Mucosa of gallbladder (tissue), 1 donor: ENCODE data around the gene C12orf56. TPM values are rescaled to one million over a fixed set of nuclear protein-coding genes. Genes with fewer than 3 reads are reported as not detected.

Experiments
- DNase-seq: peaks from one replicate; pipeline ENCODE4 v3.0.0-alpha.2; 2020; ENCODE audit warnings: low spot score
- total RNA-seq: library from RNA; stranded (reverse); gene quantifications from one replicate; pipeline ENCODE4 v1.2.1, GENCODE V29; 2021
- donor health status: DM: no; HTN: no; CAD: no.

C12orf56 gene, protein sequence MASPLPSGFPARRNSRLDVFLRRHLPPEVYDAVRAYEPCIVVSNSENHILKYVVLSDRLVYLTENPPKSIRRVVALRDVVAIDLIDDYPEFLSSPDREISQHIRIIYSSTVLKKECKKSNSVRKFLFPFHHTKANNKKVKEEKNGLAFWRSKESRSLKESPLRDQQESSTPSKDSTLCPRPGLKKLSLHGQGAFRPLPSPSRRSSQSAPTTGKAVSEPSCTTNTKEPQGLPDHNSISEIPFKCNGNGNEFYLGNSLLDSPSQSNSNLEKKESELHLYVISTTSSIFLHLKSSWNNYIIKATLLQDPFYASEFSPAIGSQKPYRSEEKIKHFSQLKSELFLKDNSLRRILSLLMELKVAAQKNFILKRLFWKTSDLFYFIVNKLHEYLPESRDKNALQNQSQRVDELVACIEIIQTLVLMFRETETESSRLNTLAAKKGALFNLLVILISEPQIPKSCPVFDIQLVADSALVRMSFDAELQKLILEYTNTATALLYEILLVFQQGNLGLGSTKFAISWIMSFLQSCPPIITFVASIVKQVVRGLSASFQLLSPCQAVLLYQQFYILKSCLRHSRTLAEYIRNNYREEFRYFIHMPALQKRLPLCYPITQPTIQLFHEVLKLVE
- 0.52 TPM for total RNA-seq

- no peak for DNase-seq
Measured at GRCh38 chr12:64390275-64390851, at the start of gene C12orf56. Gene C12orf56, minus strand, starts transcription at chr12:64390758. Its CDS starts 193 bp downstream, at chr12:64390565.

GRCh38 chr12:64440100-64440499 is 49.5 kb upstream of the C12orf56 start:
- DNase-seq, result no peak

DNA sequence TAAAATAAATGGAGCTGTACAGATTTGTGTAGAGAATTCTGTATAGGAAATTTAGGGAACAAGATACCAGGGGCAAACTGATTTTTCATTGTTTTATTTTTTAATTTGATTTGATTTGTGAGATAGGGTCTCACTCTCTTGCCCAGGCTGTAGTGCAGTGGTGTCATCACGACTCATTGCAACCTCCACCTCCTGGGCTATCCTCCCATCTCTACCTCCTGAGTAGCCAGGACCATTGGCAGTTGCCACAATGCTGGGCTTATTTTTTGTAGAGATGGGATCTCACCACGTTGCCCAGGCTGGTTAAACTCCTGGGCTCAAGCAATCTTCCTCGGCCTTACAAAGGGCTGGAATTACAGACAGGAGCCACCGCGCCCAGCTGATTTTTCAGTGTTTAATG is 43.4 kb upstream of the C12orf56 start:
- no peak for DNase-seq

DNA sequence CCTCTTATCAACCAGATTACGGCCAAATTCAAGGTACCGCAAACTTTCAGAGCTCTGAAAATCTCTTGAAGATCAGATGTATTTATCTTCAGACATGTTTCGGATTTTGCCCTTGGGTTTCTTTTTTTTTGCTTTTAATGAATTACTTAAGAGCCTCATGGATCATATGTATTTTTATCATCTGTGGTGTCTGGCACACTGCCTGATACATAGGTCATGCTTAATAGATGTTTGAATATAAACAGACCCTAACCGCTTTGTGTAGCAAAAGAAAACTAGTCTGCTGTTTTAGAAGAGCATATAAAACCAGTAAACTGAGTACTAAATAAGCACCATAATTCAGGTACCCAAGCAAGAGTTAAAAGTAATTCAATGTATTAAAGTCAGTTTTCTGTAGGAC is 41.2 kb upstream of the C12orf56 start:
- no peak for DNase-seq

DNA sequence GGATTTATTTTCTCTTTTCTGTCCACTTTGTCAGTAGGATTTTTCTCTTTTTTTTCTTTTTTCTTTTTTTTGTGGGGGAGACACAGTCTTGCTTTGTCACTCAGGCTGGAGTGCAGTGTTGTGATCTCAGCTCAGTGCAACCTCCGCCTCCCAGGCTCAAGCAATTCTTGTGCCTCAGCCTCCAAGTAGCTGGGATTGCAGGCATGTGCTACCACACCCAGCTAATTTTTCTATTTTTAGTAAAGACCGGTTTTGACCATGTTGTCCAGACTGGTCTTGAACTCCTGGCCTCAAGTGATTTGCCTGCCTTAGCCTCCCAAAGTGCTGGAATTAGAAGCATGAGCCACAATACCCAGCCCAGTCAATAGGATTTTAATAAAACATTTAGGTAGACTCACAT is 40.3 kb upstream of the C12orf56 start:
- no peak for DNase-seq

DNA sequence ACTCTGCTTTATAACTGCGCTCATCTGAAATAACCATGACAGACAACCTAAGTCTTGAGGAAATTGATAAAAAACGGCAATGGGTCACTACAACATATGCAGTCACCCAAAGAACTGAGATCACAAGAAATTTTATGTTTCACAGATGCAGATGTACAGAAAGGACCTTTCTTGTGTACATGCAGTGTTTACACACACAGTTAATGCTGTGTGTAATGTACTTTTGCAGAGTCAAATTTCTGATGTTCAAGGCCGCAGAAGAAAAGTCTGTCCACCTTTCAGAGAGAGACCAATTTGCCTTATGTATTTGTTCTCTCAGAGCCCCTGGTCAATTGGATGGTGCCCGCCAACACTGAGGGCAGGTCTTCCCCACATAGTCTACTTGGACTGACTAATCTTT is 38.4 kb upstream of the C12orf56 start:
- no peak for DNase-seq

DNA sequence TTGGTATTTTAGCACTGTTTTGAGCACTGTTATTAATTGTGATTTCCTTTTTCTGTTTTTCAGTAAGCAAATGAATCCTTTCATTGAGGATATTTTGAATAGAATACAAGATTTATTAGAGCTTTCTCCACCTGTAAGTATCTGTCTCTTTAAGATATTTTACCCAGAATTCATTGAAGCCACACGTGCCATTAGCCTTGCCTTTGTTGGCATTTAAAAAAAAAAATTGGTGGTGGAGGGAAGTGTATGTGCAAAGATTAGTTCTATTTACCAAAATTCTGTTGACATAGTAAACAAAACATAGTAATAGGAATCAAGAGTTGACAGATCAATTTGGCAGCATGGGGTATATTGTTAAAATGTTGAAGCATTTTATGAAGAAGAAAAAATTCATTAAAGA is 37.4 kb upstream of the C12orf56 start:
- DNase-seq, result no peak

GRCh38 chr12:64419696-64420095 is 29.1 kb upstream of the C12orf56 start:
- no peak for DNase-seq

DNA sequence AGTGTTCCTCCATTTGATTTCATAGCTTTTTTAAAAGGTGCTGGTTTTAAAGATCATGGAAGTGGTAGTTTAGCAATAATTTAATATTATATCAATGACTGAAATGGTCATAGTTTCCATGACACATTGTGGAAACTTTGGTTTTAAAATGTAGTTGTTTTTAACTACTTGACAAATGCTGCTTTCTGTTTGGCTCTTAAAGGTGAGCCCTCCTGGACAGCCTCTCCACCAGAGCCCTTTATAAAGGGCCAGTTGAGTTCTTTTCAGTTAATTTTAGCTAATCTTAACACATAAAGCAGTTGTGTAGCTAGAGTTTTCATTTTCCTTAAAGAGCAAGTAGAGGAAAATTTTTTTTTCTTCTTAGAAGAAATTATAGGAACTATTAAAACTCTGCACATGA is 27.7 kb upstream of the C12orf56 start:
- no peak for DNase-seq

DNA sequence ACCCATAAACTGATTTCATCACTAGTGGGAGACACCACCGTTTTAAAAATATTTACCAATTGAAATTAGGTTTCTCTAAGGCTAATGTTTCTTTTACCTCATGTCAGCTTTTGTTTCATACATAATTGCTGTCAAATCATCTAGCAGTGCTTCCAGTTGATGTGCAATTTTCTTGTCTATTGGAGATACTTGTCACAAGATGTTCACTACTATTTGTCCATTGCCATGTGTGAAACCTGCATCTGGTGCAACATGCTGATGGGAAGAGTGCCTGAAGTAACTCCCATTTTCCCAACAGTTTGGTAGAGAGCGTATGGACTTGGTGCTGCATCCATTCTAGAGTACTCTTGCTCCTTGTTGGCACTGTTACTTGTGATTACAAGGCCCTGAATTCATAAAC is 23.3 kb upstream of the C12orf56 start:
- no peak for DNase-seq

- no peak for DNase-seq
Measured at GRCh38 chr12:64412459-64412858, 21.9 kb upstream of the C12orf56 start.

GRCh38 chr12:64411427-64411826 is 20.9 kb upstream of the C12orf56 start:
- no peak for DNase-seq

DNA sequence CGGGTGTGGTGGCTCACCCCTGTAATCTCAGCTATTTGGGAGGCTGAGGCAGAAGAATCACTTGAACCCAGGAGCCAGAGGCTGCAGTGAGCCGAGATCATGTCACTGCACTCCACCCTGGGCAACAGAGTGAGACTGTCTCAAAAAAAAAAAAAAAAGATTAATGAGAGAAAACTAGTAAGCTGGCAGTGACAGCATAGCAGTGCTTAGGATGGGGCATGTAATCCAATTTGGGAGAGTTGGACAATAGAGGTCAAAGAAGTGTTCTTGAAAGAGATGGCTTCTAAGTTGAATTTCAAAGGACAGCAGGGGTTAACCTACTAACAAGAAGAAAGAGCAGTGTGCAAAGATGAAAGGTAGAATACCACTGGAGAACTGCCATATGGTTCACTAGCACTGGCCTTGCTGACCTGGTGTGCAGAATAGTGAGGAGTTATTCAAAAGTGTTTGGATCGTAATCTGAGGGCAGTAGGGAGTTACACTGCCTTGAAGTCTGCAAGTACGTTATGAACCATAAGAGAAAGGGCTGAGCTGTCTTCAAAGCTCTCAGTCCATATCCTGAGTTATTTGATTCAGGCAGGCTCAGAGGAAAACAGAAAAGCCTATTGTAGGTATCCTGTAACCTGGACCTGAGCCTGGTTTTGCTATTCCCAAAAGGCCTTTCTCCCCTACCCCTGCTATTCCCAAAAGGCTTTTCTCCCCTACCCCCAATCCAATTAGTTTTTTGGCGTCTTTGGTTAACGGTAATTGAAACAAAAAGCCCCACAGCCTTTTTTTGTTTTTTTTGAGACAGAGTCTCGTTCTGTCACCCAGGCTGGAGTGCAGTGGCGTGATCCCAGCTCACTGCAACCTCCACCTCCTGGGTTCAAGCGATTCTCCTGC is 17.0 kb upstream of the C12orf56 start:
- no peak for DNase-seq

- peak; percentile 31 for DNase-seq
Measured at GRCh38 chr12:64404470-64405256, 14.1 kb upstream of the C12orf56 start.

DNA sequence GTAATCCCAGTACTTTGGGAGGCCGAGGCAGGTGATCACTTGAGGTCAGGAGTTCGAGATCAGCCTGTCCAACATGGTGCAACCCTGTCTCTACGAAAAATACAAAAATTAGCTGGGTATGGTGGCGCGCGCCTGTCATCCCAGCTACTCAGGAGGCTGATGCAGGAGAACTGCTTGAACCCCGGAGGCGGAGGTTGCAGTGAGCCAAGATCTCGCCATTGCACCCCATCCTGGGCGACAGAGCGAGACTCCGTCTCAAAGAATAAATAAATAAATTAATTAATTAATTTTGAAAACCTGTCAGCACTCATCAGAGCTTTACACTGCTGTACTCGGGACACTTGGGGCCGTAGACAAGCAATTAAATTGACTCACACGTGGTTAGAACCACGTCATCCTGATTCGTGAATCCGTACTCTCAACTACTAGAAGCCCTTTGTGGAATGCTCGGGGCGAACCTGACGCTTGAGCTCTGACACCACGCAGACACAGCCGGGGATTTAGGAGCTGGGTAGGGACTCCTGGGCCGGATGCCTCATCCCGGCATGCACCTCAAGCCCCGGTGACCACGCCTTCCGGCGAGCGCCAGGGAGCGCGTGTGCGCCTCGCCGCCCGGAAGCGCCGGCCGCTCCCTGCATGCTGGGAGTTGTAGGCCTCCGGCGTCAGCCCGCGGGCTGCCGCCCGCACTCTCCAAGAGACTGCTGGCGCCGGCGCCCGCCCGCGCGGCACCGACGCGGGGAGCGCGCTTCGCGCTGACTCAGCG is 13.3 kb upstream of the C12orf56 start, which contains the start of gene XPOT:
XPOT (plus strand) TSS at position 686 of the 763 bp plus-strand sequence. CDS start 5,644 bp downstream, outside the sequence.
- DNase-seq, result peak; percentile 94

DNA sequence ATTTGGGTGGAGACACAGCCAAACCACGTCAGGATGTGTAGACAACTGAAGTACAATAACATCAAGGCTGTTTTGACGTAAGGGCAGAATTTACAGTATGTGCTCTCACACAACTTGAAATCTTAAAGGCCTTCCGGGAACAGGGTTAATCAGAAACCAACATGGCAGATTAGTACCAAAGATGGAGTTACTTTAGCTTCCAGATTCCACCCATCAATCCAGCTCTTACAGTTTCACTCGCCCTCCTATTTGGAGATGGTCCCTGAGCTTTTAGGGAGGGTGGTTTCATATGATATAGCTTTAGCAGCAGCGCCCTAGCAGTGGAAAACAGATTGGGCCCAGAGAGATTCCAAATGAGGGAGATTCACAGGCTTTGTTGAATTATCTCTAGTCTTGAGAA is 11.6 kb upstream of the C12orf56 start:
- DNase-seq, result no peak

DNA sequence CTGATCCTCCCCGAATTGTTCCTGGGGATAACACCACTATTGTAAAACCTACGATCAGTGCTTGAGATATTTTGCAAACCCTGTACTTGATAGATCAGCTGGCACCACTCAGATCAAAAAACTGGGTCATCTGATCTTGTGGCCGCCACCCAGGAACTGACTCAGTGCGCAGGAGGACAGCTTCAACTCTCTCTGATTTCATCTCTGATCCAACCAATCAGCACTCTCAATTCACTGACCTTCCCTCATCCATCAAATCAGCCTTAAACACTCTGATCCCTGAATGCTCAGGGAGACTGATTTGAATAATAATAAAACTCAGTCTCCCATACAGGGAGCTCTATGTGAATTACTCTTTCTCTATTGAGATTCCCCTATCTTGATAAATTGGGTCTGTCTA is 9.5 kb upstream of the C12orf56 start:
- no peak for DNase-seq

GRCh38 chr12:64395739-64396138 is 5.2 kb upstream of the C12orf56 start:
- no peak for DNase-seq

DNA sequence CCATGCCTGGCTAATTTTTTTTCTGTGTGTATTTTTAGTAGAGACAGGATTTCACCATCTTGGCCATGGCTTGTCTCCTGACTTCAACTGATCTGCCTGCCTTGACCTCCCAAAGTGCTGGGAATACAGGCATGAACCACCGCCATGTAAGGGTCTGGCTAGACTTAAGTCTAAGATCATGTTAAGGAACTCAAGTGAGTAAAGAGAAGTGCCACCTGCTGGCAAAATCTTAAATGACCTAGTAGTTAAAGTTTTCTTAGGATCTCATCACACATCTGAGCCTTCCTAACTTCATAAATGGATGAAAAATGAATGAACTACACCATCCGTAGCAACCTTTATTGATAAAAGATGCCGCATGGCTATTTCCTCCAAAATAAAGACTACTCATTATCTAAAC is 1.7 kb upstream of the C12orf56 start:
- no peak for DNase-seq

- no peak for DNase-seq
Measured at GRCh38 chr12:64389154-64389553, 1.4 kb downstream of the C12orf56 start.
